Right renal pelvis (tissue), 4 donors: ENCODE results near the gene NINJ2. TPM values are rescaled to one million over a fixed set of nuclear protein-coding genes. Genes with fewer than 3 reads are reported as not detected.

Experiments
- DNase-seq, 4 donors: peaks; one replicate each; pipeline ENCODE4 v3.0.0-alpha.2; 2013; ENCODE audit warnings: low read depth in 4 of 4, low spot score in 3 of 4, missing footprints in 1 of 4
- polyA plus RNA-seq, 4 donors: library from polyadenylated mRNA; unstranded; fragments of 120-200 nt; gene quantifications; one replicate each; pipeline ENCODE4 v1.2.1, GENCODE V29; 2013; ENCODE audit not compliant: insufficient read length in 4 of 4

NINJ2 gene
- polyA plus RNA-seq, 4 donors: 0.93 to 1.4 (median 1.4) TPM

DNA sequence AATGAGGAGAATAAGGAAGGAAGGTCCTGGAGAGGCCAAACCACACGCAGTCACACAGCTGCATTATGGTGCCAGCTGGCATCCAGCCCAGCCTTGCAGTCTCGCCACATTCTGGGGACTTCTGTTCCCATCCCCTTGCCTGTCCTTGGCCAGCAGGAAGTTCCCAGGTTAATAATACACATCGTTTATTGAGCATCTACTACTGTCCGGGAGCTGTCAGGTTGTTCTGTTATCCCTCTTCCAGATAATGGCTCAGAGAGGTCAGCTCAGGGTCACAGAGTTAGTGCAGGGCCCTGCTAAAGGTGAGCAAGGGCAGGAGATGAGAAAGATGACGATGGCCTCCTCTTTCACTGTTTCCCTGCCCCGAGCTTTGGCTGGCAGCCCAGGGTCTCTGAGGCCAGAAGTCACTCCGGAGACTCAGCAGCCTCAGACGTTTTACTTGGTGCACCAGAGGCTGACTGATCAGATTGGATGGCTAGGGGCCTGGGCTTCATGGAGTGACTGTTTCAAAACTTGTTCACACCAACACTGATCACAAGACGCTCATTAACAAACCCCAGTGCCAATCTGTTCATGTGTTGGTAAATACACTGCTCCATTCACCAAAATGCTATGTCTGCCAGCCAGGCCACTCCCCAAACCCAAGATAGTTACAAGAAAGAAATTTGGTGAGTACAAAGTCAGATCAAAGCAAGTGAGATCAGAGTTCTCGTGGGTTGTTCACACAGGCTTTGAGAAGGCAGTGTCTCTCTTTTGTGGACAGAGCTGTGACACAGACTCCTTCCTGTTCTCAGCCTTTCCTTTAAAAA, 124.3 kb downstream of the NINJ2 start:
- DNase-seq: no peak

DNA sequence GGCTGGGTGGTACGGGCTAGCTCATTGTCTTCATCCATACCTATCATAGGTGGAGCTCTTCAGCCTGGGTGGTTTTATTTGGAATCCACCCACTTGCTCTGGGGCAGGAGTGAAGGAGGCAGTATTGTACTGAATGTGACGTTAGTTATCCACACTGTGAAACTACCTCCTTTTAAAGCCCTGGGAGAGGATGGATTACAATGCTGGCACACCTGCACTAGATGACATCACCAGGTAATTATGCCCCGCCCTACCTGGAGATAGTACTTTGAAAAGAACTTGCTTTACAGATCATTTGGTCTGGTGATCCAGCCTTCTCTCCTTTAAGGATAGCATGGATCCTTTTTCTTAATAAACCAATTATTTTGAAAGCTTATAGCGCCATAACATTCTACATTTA, 125.5 kb downstream of the NINJ2 start:
- no peak for DNase-seq

DNA sequence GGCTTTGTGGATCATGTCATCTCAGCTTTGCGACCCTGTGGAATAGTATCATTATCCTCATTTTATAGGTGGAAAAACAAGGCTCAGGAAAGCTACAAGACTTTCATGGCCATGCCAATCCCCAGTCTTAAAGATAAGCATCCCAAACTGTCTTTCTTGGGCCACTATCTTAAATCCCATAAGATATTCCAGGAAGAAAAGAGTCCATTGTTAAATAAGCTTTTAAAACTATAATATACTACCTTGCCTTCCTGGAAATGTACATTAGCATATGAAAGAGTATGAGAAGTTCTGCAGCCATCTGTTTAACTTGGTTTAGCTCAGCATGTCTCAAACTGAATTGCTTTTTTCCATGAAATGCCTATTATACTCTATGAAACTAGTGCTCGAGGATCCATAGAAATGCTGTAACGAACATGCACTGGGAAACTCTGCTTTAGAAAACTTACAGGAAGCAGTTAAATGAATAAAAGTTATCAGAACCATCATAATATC, 126.4 kb downstream of the NINJ2 start:
- DNase-seq: no peak

DNA sequence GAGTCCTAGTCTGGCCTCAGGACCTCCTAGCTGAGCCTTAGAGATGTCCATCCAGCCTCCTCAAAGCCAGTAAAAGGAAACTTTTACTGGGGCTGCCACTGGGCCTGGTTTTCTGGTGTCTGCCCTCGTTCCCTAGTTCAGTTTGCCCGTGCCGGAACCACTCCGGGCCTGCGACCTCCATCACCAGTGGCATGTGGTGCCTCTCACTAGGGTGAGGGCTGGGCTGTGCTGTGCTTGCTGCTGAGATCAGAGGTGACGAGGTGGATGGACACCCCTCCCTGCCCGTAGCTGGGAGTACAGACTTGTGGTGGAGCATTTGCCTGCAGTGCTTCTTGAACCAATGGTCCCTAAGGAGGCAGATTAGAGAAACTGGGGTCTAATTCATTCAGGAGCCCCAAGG, 127.8 kb downstream of the NINJ2 start:
- no peak for DNase-seq

DNA sequence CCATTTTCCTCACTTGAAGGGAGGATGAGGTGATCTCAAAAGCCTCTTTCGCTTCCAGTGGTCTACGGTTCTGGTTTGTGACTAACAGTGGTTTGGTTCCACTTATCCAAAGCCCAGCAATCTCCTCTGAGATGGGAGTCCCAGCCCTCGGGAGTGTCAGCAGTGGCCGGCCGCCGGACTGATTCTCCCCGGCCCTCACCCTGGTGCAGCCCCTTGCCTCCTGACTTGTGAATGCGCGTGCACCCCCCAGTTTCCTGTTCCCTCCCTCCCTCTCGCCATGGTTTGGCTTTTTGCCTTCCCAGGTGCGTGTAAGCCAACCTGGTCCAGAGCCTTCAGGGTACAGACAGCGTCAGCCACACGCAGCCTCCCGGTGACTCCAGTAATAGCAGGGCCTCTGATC, 129.0 kb downstream of the NINJ2 start:
- no peak for DNase-seq

DNA sequence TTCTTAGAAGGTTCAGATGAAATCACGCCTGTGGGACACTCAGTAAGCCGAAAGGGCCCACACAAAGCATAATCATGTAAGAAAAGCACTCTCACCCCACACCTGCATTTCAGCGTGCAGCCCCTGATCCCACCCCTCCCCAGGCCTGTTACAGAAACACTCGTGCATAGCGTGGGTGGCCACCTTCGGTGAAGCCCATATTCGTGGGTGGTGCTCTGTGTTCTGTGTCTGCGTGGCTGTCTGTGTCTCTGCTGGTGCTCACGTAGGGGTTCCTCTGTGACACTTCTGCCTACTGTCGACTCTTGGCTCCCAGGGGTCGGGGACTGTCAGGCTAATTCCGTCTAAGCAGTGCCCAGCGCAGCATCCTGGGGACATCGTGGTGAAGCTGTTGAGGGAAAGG, 129.5 kb downstream of the NINJ2 start:
- no peak for DNase-seq

DNA sequence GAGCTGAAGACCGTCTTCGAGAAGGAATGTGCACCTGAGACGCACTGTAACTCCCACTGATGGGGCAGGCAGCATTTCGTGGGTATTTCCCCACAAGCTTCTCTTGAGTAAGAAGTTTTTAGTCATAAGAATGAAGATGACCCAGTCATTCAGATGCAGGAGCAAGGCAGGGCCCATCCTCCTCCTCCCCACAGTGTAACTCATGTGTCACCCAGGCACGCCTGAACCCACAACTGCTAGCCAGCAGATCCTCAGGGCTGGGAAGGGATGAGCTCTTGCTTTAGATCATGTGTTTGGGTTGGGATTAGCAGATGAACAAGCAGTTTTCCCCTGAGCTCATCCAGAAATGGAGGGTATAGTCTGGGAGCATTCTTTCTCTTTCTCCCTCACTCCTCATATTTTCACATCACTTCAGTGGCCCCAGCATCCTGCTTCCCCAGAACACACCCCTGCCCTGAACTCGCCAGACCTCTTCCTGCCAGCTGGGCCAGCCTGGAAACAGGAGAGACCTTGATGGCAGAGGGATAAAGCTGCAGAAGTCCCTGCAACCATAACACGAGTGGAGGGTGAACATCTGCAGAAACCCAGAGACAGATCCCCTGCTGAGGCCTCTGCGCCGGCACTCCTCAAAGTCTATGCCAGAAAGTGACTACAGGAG, 130.2 kb downstream of the NINJ2 start:
- DNase-seq: no peak

DNA sequence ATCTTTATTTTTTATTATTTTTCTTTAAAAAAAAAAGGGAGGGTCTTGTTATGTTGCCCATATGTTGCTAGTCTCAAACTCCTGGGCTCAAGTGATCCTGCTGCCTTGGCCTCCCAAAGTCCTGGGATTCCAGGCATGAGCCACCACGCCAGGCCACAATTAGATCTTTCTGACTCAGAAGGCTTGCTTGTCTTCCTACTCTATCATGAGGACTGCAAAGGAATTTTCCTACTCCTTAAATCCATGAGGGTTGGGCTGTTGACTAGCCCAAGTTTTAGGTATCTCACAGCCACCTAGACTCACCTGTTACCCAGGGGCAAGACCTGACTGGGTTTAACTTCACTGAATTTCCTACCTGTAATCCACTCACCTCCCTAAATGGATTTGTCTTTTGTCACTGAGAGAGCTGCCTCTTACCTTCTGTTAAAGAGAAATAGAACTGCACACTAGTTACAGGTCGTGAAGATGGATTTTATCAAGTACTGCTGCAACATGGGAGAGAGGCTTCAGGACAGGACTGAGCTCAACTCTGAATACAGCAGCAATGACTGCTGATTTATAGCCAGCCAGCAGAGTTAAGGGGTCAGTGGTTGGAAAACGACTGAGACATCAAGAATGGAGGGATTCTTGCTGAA, 131.2 kb downstream of the NINJ2 start:
- no peak for DNase-seq

DNA sequence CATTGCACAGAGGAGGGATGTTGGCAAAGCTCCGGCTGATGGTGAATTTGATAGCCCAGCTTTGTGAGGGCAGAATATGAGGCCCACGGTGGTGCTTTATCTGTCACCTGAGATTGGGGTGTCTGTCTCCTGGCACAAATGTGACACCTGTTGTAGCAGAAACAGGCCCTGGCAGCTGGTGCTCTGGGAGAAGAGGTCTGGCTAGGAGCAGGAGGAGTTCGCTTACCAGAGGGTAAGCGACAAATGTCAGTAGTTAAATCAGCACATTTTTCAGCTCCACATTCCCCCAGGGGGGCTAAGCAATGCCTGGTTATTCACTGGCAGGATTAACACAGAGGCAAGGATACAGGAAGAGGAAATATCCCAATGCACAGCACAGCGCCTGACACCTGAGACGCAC, 132.4 kb downstream of the NINJ2 start:
- DNase-seq: no peak

DNA sequence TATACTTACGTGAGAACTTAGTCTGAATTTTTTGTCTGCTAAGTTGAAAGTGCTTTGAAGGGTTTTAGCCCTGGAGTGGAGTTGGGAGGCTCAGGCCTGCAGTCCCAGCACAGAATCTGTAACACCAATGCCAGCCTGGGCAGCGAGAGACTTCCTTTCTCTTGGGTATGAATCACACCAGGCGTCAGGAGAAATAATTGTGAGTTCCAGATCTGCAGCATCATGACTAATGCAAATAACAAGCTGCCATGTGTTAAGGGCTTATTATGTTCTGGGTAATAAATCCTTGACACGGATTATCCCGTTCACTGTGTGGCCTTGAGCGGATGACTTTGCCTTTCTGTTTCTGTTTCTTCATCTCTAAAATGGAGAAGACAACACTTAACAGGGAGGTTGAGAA, 132.9 kb downstream of the NINJ2 start:
- DNase-seq: no peak

DNA sequence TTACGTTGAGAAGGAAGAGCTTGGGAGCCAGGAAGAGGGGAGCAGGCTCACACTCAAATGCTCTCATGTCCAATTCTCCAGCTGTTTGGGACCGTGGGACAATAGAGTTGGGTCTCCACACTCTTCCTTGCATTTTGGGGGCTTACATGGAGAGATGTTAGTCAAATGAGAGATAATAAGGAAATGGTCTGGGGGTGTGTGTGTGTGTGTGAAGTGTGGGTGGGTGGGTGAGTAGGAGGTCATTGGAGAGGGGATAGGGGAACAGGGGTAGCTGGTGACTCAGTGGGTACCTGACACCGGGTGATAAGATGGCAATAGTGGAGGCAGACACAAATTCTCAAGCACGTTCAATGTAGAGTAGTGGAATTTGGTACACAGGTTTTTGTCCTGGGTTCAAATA, 135.5 kb downstream of the NINJ2 start:
- no peak for DNase-seq

DNA sequence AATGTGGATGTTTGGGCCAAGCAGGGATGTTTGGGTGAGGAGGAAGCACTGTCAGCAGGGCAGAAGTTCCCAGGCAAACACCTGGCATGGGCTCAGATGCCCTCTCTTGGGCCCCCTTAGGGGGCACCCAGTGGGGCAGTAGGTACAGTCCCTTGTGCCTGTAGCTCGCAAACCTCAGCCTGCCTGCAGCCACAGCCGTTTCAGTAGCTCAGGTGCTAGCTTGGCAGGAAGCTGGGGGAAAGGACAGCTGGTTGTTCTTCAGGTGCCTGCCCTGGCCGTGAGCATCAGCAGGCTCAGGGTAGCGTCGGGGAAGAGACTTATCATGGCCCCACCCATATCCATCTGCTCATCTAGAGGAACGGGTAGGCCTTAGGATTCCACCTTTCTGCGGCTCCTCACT, 136.0 kb downstream of the NINJ2 start:
- DNase-seq: no peak

DNA sequence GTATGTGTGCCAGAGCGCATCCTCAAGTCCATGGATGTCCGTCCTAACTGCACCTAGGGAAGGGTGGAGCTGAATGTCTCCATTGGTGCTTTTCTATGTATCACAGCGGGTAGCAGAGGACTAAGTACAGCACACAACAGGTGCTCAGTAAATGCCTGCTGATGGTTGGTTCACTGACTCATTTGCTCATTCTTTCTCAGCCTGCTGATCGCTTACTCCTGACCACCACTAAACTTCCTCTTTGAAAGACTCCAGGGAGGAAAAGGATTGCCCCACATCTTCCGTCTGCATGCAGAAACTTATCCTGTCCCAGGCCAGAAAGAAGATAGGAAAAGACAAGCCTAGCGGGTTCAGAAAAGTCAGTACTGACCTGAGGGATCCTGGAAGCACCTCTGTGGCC, 137.2 kb downstream of the NINJ2 start:
- no peak for DNase-seq

DNA sequence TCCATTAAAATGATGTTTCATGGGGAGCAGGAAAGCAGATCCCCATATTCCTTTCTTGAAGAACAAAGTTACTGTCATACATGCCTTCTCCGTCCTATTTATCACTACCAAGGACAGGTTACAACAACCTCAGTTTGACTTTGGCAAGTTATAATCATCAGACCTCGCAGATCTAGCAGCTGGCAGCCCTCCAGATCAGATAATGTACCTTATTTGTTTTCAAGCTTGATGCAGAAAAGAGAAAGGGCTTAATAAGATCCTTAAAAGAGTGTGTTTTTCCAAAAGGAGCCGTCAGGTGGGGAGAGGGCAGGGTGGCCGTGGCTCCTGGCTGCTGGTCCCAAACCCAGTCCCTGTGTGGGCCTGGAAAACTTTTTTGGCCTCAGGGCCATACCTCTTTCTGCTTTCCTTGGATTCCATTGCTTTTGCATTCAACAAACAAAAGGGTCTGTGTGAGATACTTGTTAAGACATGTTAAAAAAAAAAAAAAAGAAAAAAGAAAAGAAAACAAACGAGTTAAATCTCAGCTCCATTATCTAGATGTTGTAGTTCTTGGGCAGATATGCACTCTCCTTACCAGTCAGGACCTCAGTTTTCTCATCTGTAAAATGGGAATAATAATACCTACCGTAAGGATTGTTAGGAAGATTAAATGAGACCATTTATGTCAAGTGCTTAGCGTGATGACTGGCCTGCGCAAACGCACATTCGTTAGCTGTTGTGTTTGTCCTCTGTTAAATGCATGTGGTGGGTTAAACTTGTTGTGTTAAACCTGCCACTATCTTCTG, 138.9 kb downstream of the NINJ2 start:
- DNase-seq: no peak

DNA sequence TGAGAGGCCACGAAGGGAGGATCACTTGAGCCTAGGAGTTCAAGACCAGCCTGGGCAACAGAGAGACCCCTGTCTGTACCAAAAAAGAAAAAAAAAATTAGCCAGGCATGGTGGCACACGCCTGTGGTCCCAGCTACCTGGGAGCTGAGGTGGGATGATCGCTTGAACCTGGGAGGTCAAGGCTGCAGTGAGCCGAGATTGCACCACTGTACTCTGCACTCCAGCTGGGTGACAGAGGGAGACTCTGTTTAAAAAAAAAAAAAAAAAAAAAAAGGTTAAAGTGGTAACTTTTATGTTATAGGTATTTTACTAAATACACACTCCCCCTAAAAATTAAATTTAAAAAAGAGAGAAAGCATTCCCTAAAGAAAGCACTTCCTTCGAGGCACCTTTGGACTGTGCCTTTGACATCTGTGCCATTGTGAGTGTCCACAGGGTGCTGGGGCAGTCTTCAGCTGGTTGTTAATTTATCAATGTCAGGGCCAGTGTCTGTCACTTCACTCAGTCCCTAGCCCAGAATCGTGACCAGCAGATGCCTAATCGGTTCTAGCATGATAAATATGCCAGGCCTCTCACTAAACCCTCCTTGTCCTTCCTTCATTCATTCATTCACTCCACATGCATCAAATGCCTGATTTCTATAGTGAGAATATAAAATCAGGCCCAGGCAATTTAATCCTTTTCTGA, 140.4 kb downstream of the NINJ2 start:
- no peak for DNase-seq

DNA sequence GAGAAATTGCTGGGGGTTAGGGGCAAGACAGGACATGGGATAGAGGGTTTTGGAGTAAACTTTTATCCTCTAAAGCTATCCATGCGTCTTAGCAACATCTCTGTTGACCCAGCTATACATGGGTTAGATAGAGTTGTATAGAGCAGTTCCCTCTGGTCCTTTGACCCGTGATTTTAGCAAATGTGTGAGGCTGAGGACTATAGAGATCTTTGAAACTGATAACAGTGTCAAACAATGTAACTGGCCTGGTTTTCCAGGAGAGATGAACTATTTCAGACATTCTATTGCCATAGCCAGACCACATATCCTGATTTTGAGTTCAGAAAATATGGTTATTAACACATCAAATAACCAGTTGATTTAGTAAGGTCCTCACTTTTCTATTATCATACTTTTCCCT, 143.1 kb downstream of the NINJ2 start:
- no peak for DNase-seq

DNA sequence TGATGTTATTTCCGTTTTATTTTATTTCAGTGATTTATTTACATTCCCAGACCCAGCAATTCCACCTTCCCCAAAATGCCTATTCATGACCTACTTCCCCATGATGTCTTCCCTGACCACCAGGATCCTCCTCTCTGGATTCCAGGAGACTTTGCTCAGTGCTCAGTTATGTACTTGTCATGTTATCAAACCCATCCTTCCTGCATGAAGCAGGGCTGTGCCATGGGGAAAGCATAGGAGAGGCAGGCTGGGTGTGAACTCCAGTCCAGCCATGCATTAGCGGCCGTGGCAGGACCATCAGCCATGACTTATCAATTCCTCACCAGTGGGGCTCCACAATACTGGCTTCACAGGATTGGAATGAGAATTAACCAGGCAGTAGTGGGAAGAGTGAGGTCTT, 145.7 kb downstream of the NINJ2 start:
- DNase-seq: no peak
